ENCODE measurements around the gene ASIP.

GRCh38 chr20:34211591-34211990 lies 29.6 kb upstream of the ASIP start:
- TF ChIP-seq, protein P1, sequence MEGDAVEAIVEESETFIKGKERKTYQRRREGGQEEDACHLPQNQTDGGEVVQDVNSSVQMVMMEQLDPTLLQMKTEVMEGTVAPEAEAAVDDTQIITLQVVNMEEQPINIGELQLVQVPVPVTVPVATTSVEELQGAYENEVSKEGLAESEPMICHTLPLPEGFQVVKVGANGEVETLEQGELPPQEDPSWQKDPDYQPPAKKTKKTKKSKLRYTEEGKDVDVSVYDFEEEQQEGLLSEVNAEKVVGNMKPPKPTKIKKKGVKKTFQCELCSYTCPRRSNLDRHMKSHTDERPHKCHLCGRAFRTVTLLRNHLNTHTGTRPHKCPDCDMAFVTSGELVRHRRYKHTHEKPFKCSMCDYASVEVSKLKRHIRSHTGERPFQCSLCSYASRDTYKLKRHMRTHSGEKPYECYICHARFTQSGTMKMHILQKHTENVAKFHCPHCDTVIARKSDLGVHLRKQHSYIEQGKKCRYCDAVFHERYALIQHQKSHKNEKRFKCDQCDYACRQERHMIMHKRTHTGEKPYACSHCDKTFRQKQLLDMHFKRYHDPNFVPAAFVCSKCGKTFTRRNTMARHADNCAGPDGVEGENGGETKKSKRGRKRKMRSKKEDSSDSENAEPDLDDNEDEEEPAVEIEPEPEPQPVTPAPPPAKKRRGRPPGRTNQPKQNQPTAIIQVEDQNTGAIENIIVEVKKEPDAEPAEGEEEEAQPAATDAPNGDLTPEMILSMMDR (IDR thresholded peaks at IDR 0.05 in 4 of 5, conservative IDR thresholded peaks at IDR 0.05 in 1 of 5): no peak
- no peak for TF ChIP-seq POLR2A (IDR thresholded peaks at IDR 0.05)

Measured in gastrocnemius medialis (tissue), 4 donors.